Raji (cell line): ENCODE results near the gene TMEM253.

Experiments
- POLR2A ChIP-seq: IDR thresholded peaks from 2 replicates; pipeline ENCODE4 v1.6.1; 2011; ENCODE audit warnings: low read depth, low read length, control low read depth; ENCODE audit not compliant: insufficient read depth

Gene TMEM253

GRCh38 chr14:21066882-21067502 is 33.9 kb upstream of the TMEM253 start:
- TF ChIP-seq POLR2A: no peak

DNA sequence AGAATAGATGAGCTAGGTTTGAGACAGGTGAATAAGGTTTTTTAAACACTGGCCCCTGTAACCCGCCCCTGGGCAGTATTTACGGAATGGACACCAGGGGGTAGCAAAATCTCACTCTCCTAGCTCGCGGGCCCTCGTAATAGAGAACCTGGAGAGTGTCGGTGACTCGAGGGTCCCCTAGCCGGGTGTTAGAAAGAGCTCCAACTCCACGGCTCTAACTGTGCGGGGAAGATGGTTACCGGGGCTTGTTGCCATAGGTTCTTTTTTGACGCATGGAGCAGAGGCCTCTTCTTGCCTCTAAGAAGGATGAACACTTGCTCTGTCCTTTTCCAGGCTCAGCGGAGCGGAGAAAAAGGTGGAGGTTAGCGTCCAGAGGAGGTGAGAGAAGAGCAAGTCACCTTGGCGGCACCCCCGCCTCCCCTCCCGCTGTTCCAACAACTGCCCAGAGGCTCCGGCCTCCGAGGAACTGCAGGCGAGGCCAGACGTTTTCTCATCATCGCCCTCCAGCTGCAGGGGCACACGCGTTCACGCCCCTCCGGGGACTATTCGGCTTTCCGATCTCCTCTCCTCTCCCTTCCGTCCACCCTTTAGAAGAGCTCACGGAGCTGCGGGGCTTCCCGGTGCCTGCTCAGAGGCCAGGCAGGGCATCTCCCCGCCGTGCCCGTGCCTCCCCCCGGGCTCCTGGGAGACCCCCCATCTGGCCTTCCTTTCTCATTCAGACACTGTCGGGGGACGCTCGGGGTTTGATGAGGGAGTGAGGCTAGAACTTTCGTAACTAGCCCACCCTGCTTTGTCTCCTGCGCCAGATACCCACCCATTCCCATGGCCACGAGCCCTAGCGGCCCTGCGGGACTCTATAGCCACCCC is 32.1 kb upstream of the TMEM253 start:
- TF ChIP-seq POLR2A: no peak

GRCh38 chr14:21069388-21070082 is 31.3 kb upstream of the TMEM253 start:
- TF ChIP-seq POLR2A: no peak

- TF ChIP-seq POLR2A: no peak
Observed at GRCh38 chr14:21070083-21070609, 30.7 kb upstream of the TMEM253 start, which contains the start of gene ARHGEF40. Gene ARHGEF40 (plus strand): TSS chr14:21070304. CDS start chr14:21070397, 93 bp downstream.

GRCh38 chr14:21070610-21071224 is 30.1 kb upstream of the TMEM253 start:
- TF ChIP-seq POLR2A: no peak

DNA sequence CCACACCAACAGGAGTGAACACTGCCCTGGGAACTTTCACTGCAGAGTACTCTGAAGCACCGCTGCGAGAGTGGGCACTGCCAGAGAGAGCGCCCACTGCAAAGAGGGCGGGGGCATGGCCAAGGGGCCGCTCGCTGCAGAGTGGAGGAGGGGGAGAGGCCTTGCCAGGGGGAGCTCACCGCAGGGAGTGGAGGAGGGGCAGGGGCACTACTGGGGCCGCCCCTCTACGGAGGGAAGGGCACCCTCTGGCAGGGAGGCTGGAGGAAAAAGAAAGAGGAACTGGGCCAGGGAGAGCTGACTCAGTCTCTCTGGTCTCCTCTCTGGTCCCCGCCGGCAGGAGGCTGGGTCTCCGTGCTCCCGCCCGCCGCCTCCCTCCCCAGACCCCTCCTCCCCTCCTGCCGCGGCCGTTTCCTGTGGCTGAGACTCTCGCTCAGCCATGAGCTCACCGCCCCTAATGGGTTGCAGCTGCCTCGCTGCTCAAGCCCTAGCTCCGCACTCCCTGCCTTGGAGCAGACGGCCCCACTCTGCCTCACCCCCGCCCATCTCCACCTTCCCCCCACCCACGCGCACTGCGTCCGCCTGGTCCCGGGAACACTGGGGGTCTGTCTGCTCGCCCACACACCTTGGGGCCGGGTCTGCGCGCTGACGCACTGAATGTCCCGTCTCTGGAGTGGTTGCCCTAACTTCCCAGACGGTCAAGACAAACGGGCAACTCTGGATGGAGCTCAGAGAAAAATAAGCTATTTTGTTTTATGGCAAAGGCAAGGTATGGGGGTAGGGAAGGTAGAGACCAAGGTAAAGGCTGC is 29.4 kb upstream of the TMEM253 start:
- TF ChIP-seq POLR2A: peak; percentile 53

- no peak for TF ChIP-seq POLR2A
Observed at GRCh38 chr14:21072031-21072473, 28.8 kb upstream of the TMEM253 start.

- no peak for TF ChIP-seq POLR2A
Observed at GRCh38 chr14:21072781-21073339, 28.0 kb upstream of the TMEM253 start.

DNA sequence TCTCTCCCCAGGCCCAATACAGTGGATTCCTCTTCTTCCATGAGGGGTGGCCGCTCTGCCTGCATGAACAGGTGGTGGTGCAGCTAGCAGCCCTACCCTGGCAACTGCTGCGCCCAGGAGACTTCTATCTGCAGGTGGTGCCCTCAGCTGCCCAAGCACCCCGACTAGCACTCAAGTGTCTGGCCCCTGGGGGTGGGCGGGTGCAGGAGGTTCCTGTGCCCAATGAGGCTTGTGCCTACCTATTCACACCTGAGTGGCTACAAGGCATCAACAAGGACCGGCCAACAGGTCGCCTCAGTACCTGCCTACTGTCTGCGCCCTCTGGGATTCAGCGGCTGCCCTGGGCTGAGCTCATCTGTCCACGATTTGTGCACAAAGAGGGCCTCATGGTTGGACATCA is 26.9 kb upstream of the TMEM253 start:
- no peak for TF ChIP-seq POLR2A

DNA sequence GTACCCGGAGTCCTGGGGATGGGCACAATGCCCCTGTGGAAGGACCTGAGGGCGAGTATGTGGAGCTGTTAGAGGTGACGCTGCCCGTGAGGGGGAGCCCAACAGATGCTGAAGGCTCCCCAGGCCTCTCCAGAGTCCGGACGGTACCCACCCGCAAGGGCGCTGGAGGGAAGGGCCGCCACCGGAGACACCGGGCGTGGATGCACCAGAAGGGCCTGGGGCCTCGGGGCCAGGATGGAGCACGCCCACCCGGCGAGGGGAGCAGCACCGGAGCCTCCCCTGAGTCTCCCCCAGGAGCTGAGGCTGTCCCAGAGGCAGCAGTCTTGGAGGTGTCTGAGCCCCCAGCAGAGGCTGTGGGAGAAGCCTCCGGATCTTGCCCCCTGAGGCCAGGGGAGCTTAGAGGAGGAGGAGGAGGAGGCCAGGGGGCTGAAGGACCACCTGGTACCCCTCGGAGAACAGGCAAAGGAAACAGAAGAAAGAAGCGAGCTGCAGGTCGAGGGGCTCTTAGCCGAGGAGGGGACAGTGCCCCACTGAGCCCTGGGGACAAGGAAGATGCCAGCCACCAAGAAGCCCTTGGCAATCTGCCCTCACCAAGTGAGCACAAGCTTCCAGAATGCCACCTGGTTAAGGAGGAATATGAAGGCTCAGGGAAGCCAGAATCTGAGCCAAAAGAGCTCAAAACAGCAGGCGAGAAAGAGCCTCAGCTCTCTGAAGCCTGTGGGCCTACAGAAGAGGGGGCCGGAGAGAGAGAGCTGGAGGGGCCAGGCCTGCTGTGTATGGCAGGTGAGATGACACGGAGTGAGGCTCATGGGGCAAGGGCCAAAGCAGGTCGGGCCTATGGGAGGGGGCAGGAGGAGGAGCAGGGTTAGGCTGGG is 26.2 kb upstream of the TMEM253 start:
- TF ChIP-seq POLR2A: no peak

GRCh38 chr14:21075719-21076437 is 25.0 kb upstream of the TMEM253 start:
- TF ChIP-seq POLR2A: no peak

GRCh38 chr14:21077672-21078071 is 23.2 kb upstream of the TMEM253 start:
- no peak for TF ChIP-seq POLR2A
